ENCODE measurements around the gene TMC6. TPM values are rescaled to one million over a fixed set of nuclear protein-coding genes. Genes with fewer than 3 reads are reported as not detected.

The TMC6 gene
- total RNA-seq (100 to 1,000 TPM; 574 to 808 (median 773) TPM), polyA plus RNA-seq (100 to 1,000 TPM; 165 to 247 TPM), total RNA-seq (809 reads per million, percentile 99 among the genes with 10 or more reads in this experiment)

- ATAC-seq (peak; percentile 45), DNase-seq (peak in 8 of 9 donors; percentile 76 to 88 (median 82))
- peaks cover 5 to 61% (median 18%) of the 10 kb centered on the region in 3 experiments for H3K36me3 ChIP-seq (ENCODE audit: control insufficient read depth in 2 of 3, insufficient read depth in 3 of 3, low read length in 3 of 3)
- H3K27ac ChIP-seq (ENCODE audit: low read depth, low read length), result peak within 1 kb of the TSS; percentile 77
- H3K4me3 Mint-ChIP-seq, result peak within 1 kb of the TSS; percentile 89 to 100 (median 99)
- H3K9me3 Mint-ChIP-seq, result peaks cover 0 to 6% (median 0%) of the 10 kb centered on the region in 11 donors
- intact Hi-C loops (cut with micrococcal nuclease), result loop anchor here (5.0 to 10.0 kb wide), 3 partner anchors 124 to 1401 kb away; partner anchors contain the start of genes JMJD6 (in 1 of the 2) and METTL23 (in 1 of the 2)
- peaks cover 4 to 48% (median 14%) of the 10 kb centered on the region in 5 donors for H3K36me3 Mint-ChIP-seq
- H3K27me3 Mint-ChIP-seq, result peaks cover 0 to 3% (median 0%) of the 10 kb centered on the region in 5 donors
- H3K4me1 ChIP-seq (ENCODE audit: control insufficient read depth in 2 of 2, insufficient read depth in 2 of 2, low read length in 2 of 2), result peaks cover 56 to 59% of the 10 kb centered on the region in 2 donors
- H3K27ac Mint-ChIP-seq, result peak within 1 kb of the TSS; percentile 95 to 99 (median 97)
- H3K4me3 ChIP-seq (ENCODE audit: low read length), result peak within 1 kb of the TSS; percentile 95
- no peaks in the 10 kb centered on the region for H3K9me3 ChIP-seq (ENCODE audit: control insufficient read depth in 2 of 3, low read length in 3 of 3)
- H3K4me1 Mint-ChIP-seq, result peaks cover 19 to 53% (median 39%) of the 10 kb centered on the region in 7 donors
- ChIA-PET POLR2A (interaction anchor here (0.9 to 27.3 kb wide), 17 partner anchors 1 to 1394 kb away, joined by 3 to 898 read pairs (median 8); partner anchors contain the start of genes C17orf99, SYNGR2, TMC6 and TMC8), CTCF (interaction anchor here (1.2 to 5.5 kb wide), 2 partner anchors 7 to 21 kb away, joined by 3 to 52 read pairs; no protein-coding TSS in a partner anchor)
- H3K27me3 ChIP-seq (ENCODE audit: control insufficient read depth in 2 of 2, insufficient read depth in 2 of 2, low read length in 2 of 2), result no peaks in the 10 kb centered on the region
Observed at GRCh38 chr17:78128551-78129350, at the start of gene TMC6. Gene TMC6 (minus strand): TSS chr17:78128755. CDS start chr17:78126832, 1,923 bp downstream.

GRCh38 chr17:78176548-78177025 lies 48.0 kb upstream of the TMC6 start:
- Histone ChIP-seq H3K9me3 (ENCODE audit: control insufficient read depth in 2 of 3, low read length in 3 of 3) (no peaks in the 10 kb centered on the region), H3K27me3 (ENCODE audit: control insufficient read depth in 2 of 2, insufficient read depth in 2 of 2, low read length in 2 of 2) (no peaks in the 10 kb centered on the region), H3K4me3 (ENCODE audit: low read length) (no peak overlapping the region), H3K27ac (ENCODE audit: low read depth, low read length) (no peak overlapping the region), H3K36me3 (ENCODE audit: control insufficient read depth in 2 of 3, insufficient read depth in 3 of 3, low read length in 3 of 3) (peaks cover 0 to 7% (median 0%) of the 10 kb centered on the region in 3 experiments), H3K4me1 (ENCODE audit: control insufficient read depth in 2 of 2, insufficient read depth in 2 of 2, low read length in 2 of 2) (peaks cover 16 to 33% of the 10 kb centered on the region in 2 donors)
- Mint-ChIP-seq H3K27me3 (no peaks in the 10 kb centered on the region), H3K9me3 (no peaks in the 10 kb centered on the region), H3K4me1 (peaks cover 28 to 62% (median 48%) of the 10 kb centered on the region in 7 donors), H3K4me3 (peak overlapping the region in 1 of 10 donors; percentile 23), H3K27ac (peak overlapping the region in 1 of 9 donors; percentile 31), H3K36me3 (peaks cover 0 to 12% (median 0%) of the 10 kb centered on the region in 5 donors)
- ATAC-seq (peak; percentile 83), DNase-seq (peak; percentile 58 to 82 (median 74))
- intact Hi-C loops (cut with micrococcal nuclease), result loop anchor here (1.0 to 10.0 kb wide), 7 partner anchors 36 to 632 kb away; no protein-coding TSS in a partner anchor
- ChIA-PET CTCF (interaction anchor here (0.6 to 3.7 kb wide), 22 partner anchors 9 to 245 kb away, joined by 3 to 34 read pairs (median 4); partner anchors contain the start of gene TMC8), POLR2A (interaction anchor here (0.6 to 3.3 kb wide), 18 partner anchors 19 to 218 kb away, joined by 3 to 25 read pairs (median 4); partner anchors contain the start of genes TMC6, TMC8 and TNRC6C)

- DNase-seq (no peak), ATAC-seq (no peak)
- ChIA-PET POLR2A (interaction anchor here (1.0 to 3.3 kb wide), 10 partner anchors 41 to 91 kb away, joined by 3 to 25 read pairs (median 6); partner anchors contain the start of genes TMC6 and TMC8), CTCF (interaction anchor here (0.5 to 3.7 kb wide), 11 partner anchors 15 to 157 kb away, joined by 3 to 34 read pairs (median 5); partner anchors contain the start of gene TMC8)
- H3K27me3 Mint-ChIP-seq, result no peaks in the 10 kb centered on the region
- H3K4me3 Mint-ChIP-seq, result peak overlapping the region in 1 of 10 donors; percentile 41
- intact Hi-C loops (cut with micrococcal nuclease), result loop anchor here in 1 of 2 donors (10.0 kb wide), 1 partner anchor 631 kb away; no protein-coding TSS in a partner anchor
- peaks cover 16 to 33% of the 10 kb centered on the region in 2 donors for H3K4me1 ChIP-seq (ENCODE audit: control insufficient read depth in 2 of 2, insufficient read depth in 2 of 2, low read length in 2 of 2)
- H3K27ac Mint-ChIP-seq, result peak overlapping the region in 1 of 9 donors; percentile 31
- no peaks in the 10 kb centered on the region for H3K27me3 ChIP-seq (ENCODE audit: control insufficient read depth in 2 of 2, insufficient read depth in 2 of 2, low read length in 2 of 2)
- no peak overlapping the region for H3K27ac ChIP-seq (ENCODE audit: low read depth, low read length)
- peaks cover 32 to 62% (median 56%) of the 10 kb centered on the region in 7 donors for H3K4me1 Mint-ChIP-seq
- peaks cover 0 to 13% (median 0%) of the 10 kb centered on the region in 5 donors for H3K36me3 Mint-ChIP-seq
- peaks cover 0 to 17% (median 0%) of the 10 kb centered on the region in 3 experiments for H3K36me3 ChIP-seq (ENCODE audit: control insufficient read depth in 2 of 3, insufficient read depth in 3 of 3, low read length in 3 of 3)
- no peaks in the 10 kb centered on the region for H3K9me3 Mint-ChIP-seq
- no peaks in the 10 kb centered on the region for H3K9me3 ChIP-seq (ENCODE audit: control insufficient read depth in 2 of 3, low read length in 3 of 3)
- H3K4me3 ChIP-seq (ENCODE audit: low read length), result no peak overlapping the region
Observed at GRCh38 chr17:78175643-78175981, 47.1 kb upstream of the TMC6 start.

- Histone ChIP-seq H3K36me3 (ENCODE audit: control insufficient read depth in 2 of 3, insufficient read depth in 3 of 3, low read length in 3 of 3) (peaks cover 0 to 18% (median 0%) of the 10 kb centered on the region in 3 experiments), H3K27me3 (ENCODE audit: control insufficient read depth in 2 of 2, insufficient read depth in 2 of 2, low read length in 2 of 2) (no peaks in the 10 kb centered on the region), H3K9me3 (ENCODE audit: control insufficient read depth in 2 of 3, low read length in 3 of 3) (no peaks in the 10 kb centered on the region), H3K4me3 (ENCODE audit: low read length) (no peak overlapping the region), H3K4me1 (ENCODE audit: control insufficient read depth in 2 of 2, insufficient read depth in 2 of 2, low read length in 2 of 2) (peaks cover 16 to 34% of the 10 kb centered on the region in 2 donors), H3K27ac (ENCODE audit: low read depth, low read length) (no peak overlapping the region)
- Mint-ChIP-seq H3K4me3 (peak overlapping the region in 1 of 10 donors; percentile 41), H3K27me3 (no peaks in the 10 kb centered on the region), H3K27ac (peak overlapping the region in 2 of 9 donors; percentile 2 to 33), H3K4me1 (peaks cover 32 to 63% (median 58%) of the 10 kb centered on the region in 7 donors), H3K9me3 (no peaks in the 10 kb centered on the region), H3K36me3 (peaks cover 0 to 10% (median 0%) of the 10 kb centered on the region in 5 donors)
- POLR2A ChIA-PET, result interaction anchor here (0.9 to 3.3 kb wide), 7 partner anchors 41 to 66 kb away, joined by 3 to 25 read pairs (median 3); partner anchors contain the start of genes TMC6 and TMC8
- CTCF ChIA-PET, result interaction anchor here (0.5 to 3.7 kb wide), 7 partner anchors 26 to 156 kb away, joined by 3 to 34 read pairs (median 7); no protein-coding TSS in a partner anchor
- ATAC-seq (no peak), DNase-seq (no peak)
- intact Hi-C loops (cut with micrococcal nuclease), result loop anchor here in 1 of 2 donors (10.0 kb wide), 1 partner anchor 630 kb away; no protein-coding TSS in a partner anchor
Observed at GRCh38 chr17:78174870-78175642, 46.5 kb upstream of the TMC6 start.

GRCh38 chr17:78174346-78174869 lies 45.9 kb upstream of the TMC6 start:
- CTCF ChIA-PET, result interaction anchor here (0.6 to 3.7 kb wide), 2 partner anchors 27 to 63 kb away, joined by 3 to 34 read pairs; no protein-coding TSS in a partner anchor
- H3K9me3 Mint-ChIP-seq, result no peaks in the 10 kb centered on the region
- H3K36me3 Mint-ChIP-seq, result peaks cover 0 to 10% (median 0%) of the 10 kb centered on the region in 5 donors
- POLR2A ChIA-PET, result interaction anchor here (0.7 to 3.3 kb wide), 7 partner anchors 41 to 66 kb away, joined by 3 to 25 read pairs (median 3); partner anchors contain the start of gene TMC8
- DNase-seq, result no peak
- H3K4me3 Mint-ChIP-seq, result peak overlapping the region in 2 of 10 donors; percentile 55 to 62
- Histone ChIP-seq H3K4me3 (ENCODE audit: low read length) (no peak overlapping the region), H3K4me1 (ENCODE audit: control insufficient read depth in 2 of 2, insufficient read depth in 2 of 2, low read length in 2 of 2) (peaks cover 16 to 39% of the 10 kb centered on the region in 2 donors), H3K27ac (ENCODE audit: low read depth, low read length) (peak overlapping the region; percentile 48), H3K9me3 (ENCODE audit: control insufficient read depth in 2 of 3, low read length in 3 of 3) (no peaks in the 10 kb centered on the region), H3K27me3 (ENCODE audit: control insufficient read depth in 2 of 2, insufficient read depth in 2 of 2, low read length in 2 of 2) (no peaks in the 10 kb centered on the region), H3K36me3 (ENCODE audit: control insufficient read depth in 2 of 3, insufficient read depth in 3 of 3, low read length in 3 of 3) (peaks cover 0 to 18% (median 0%) of the 10 kb centered on the region in 3 experiments)
- intact Hi-C loops (cut with micrococcal nuclease), result loop anchor here in 1 of 2 donors (10.0 kb wide), 1 partner anchor 630 kb away; no protein-coding TSS in a partner anchor
- peak overlapping the region in 5 of 9 donors; percentile 60 to 93 (median 80) for H3K27ac Mint-ChIP-seq
- ATAC-seq, result peak; percentile 42
- peaks cover 32 to 66% (median 63%) of the 10 kb centered on the region in 7 donors for H3K4me1 Mint-ChIP-seq
- H3K27me3 Mint-ChIP-seq, result no peaks in the 10 kb centered on the region
